ENCODE data around the gene LAMA2.

DNA sequence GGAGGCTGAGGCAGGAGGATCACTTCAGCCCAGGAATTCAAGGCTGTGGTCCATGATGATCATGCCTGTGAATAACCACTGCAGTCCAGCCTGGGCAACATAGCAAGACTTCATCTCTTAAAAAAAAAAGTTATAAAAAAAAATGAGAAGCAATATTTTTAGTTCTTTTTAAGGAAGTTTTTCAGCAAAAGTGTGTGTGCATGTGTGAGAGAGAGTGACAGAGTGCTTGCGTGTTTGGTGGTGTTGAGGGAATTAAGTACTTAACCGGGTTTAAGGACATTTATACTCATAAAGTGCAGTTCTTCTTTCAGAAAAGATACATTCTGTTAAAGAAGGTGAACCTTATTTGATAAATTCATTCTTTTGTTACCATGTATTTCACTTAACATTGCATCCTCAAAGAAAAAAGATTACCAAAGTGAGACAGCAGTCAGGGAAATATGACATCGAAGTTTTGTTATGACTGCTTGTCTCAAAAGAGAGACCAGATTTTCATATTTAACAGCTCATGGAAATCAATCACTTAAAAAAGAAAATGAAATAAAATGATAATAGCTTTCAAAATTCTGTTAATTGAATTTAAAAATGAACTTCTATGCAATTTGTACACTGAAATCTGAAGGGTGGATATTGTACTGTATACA, 572.3 kb downstream of the LAMA2 start:
- no peak for TF ChIP-seq TAF1 (IDR thresholded peaks at IDR 0.05; ENCODE audit: borderline replicate concordance, insufficient read depth, low read length)
- no peak for TF ChIP-seq POLR2AphosphoS5 (IDR thresholded peaks at IDR 0.05; ENCODE audit: low read depth, low read length)
- TF ChIP-seq SIN3A (IDR thresholded peaks at IDR 0.05; ENCODE audit: borderline replicate concordance, insufficient read depth, low read length) = no peak

All from PFSK-1 (cell line).